Esophagus squamous epithelium (tissue), 5 donors: ENCODE data around the gene SOD2. TPM values are rescaled to one million over a fixed set of nuclear protein-coding genes. Genes with fewer than 3 reads are reported as not detected.
"Not testable (repeated sequence)": the region's sequence is repeated elsewhere in the genome, so short reads cannot be mapped to it uniquely, and the experiment has no call there.

Source experiments
- DNase-seq: peaks from one replicate; lab custom pipeline; 2025; lab: John Stamatoyannopoulos, UW
- H3K27ac ChIP-seq, 4 donors: fragments of 200-600 bp; sonication (generic); one replicate each; pipeline ENCODE4 v1.5.1; 2016 to 2019; ENCODE audit warnings: mild to moderate bottlenecking in 1 of 4
- H3K27me3 ChIP-seq, 4 donors: fragments of 200-600 bp; sonication (generic); 1 replicate in 3 of 4; 2 replicates in 1 of 4; pipeline versions ENCODE4 v1.5.1 to v1.6.0; 2017 to 2021; ENCODE audit warnings: antibody characterized with exemption in 1 of 4
- H3K36me3 ChIP-seq, 3 donors: fragments of 200-600 bp; sonication (generic); one replicate each; pipeline ENCODE4 v1.5.1; 2016 to 2019
- H3K4me1 ChIP-seq, 3 donors: fragments of 200-600 bp; sonication (generic); one replicate each; pipeline ENCODE4 v1.5.1; 2017 to 2019
- H3K4me3 ChIP-seq, 4 donors: fragments of 200-600 bp; sonication (generic); 1 replicate in 3 of 4; 2 replicates in 1 of 4; pipeline ENCODE4 v1.5.1; 2016 to 2019; ENCODE audit warnings: mild to moderate bottlenecking in 2 of 4, moderate library complexity in 1 of 4
- H3K9me3 ChIP-seq, 3 donors: fragments of 200-600 bp; sonication (generic); one replicate each; pipeline ENCODE4 v1.5.1; 2016 to 2019
- POLR2A ChIP-seq, 4 donors: fragments of 450-650 bp; IDR thresholded peaks; one replicate each; pipeline ENCODE4 v1.6.1; 2017; ENCODE audit warnings: antibody characterized with exemption in 4 of 4, mild to moderate bottlenecking in 4 of 4, moderate library complexity in 3 of 4
- WGBS, 2 donors: methylation state at CpG; one replicate each; pipeline ENCODE4 v1.1.5; 2018; 5-methylcytosine and 5-hydroxymethylcytosine counted together
- intact Hi-C: fragments of 100-400 bp; cut with DNase I; formaldehyde crosslinking; loops from one replicate; pipeline ENCODE4 v1.15.0; 2022
- total RNA-seq, 4 donors: library from RNA; depleted of rRNA; stranded (reverse); fragments of >200 nt; gene quantifications; one replicate each; pipeline ENCODE4 v1.1.0, GENCODE V29; 2016
- TF ChIP-seq, protein P1 (sequence below), 6 experiments: fragments of 450-650 bp in 4 of 6; fragments of 200-600 bp in 2 of 6; sonication (generic) in 2 of 6; IDR thresholded peaks; one replicate each; pipeline ENCODE4 v1.5.1; 2016 to 2019; ENCODE audit warnings: antibody characterized with exemption in 6 of 6, mild to moderate bottlenecking in 4 of 6, moderate library complexity in 4 of 6
- donor health status: DM: yes; HTN: yes; CAD: no.

The SOD2 gene
- total RNA-seq, 4 donors from 2014 or later, result 227 to 792 (median 519) TPM

DNA sequence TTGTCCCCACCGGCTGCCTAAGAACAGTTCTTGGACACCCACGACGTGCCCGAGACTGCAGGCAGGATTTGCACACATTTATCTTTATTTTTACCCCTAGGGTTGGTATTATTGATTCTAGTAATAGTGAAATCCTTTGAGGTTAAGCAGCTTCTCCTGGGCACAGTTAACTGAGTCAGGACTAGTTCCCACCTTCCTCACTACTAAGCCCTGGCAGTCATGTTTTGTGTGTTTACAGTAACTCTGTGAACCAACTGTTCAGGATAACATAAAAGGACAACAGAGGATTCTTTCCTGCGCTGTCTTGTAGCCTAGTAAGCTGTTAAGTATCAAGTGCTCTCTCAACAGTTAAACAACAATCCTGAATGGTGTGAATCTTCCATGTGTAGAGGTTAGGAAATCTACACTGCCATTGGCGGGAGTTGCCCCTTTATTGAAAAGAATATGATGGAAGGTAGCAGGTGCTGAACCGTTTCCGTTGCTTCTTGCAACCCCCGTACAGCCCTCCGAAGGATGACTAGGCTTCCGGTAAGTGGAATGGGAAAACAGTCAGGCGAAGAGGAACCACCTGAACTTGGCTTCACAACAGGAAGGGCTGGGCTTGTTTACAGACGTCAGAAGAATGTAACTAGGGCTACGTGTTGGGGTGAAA, 979 bp upstream of the SOD2 start:
- intact Hi-C loops, result loop anchor here (10.0 kb wide), 2 partner anchors 71 to 341 kb away; partner anchors contain the start of gene ACAT2
- Histone ChIP-seq H3K4me1 (peaks cover 7 to 50% (median 22%) of the 10 kb centered on the region in 3 donors), H3K27ac (peak overlapping the region; percentile 95 to 97 (median 96)), H3K36me3 (peaks cover 0 to 13% (median 1%) of the 10 kb centered on the region in 3 donors), H3K27me3 (no peaks in the 10 kb centered on the region), H3K4me3 (peak overlapping the region; percentile 73 to 92 (median 80)), H3K9me3 (no peaks in the 10 kb centered on the region)
- no peak for DNase-seq
- TF ChIP-seq POLR2A (IDR thresholded peaks at IDR 0.05), result peak in 2 of 4 donors; percentile 17 to 19
- TF ChIP-seq, protein P1, sequence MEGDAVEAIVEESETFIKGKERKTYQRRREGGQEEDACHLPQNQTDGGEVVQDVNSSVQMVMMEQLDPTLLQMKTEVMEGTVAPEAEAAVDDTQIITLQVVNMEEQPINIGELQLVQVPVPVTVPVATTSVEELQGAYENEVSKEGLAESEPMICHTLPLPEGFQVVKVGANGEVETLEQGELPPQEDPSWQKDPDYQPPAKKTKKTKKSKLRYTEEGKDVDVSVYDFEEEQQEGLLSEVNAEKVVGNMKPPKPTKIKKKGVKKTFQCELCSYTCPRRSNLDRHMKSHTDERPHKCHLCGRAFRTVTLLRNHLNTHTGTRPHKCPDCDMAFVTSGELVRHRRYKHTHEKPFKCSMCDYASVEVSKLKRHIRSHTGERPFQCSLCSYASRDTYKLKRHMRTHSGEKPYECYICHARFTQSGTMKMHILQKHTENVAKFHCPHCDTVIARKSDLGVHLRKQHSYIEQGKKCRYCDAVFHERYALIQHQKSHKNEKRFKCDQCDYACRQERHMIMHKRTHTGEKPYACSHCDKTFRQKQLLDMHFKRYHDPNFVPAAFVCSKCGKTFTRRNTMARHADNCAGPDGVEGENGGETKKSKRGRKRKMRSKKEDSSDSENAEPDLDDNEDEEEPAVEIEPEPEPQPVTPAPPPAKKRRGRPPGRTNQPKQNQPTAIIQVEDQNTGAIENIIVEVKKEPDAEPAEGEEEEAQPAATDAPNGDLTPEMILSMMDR (IDR thresholded peaks at IDR 0.05), result no peak
- WGBS, 2 donors, result 12 to 15% methylated on average over 10 to 14 of the region's 14 CpGs

DNA sequence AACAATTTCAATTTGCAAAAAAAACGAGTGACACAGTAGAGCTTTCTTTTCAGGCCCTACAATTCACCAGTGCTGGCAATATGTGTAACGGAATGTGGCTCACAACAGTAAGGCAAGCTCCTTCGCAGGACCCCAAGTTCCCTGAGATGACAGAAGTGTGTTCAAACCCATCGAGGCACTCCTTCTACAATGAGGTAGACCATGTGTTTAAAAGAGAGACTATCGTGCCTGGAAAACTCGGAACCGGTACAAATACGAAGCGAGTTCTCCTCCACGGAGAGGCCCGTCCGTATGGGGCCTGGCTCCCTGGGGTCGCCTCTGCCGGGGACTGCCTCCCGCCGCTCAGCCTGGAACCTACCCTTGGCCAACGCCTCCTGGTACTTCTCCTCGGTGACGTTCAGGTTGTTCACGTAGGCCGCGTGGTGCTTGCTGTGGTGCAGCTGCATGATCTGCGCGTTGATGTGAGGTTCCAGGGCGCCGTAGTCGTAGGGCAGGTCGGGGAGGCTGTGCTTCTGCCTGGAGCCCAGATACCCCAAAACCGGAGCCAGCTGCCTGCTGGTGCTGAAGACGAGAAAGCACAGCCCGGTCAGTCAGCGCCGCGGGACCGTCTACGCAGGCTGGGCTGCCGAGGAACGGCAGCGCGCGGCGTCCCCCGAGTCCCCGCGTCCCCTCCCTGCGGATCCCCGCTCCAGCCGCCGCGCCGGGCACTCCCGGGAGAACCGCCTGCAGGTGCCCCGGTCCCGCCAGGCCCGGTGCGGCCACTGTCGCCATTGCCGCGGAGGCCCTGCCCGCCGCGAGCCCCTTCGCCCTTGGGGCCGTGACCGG, 526 bp downstream of the SOD2 start:
- H3K27me3 ChIP-seq, result no peaks in the 10 kb centered on the region
- no peaks in the 10 kb centered on the region for H3K9me3 ChIP-seq
- peaks cover 3 to 28% (median 5%) of the 10 kb centered on the region in 3 donors for H3K36me3 ChIP-seq
- H3K27ac ChIP-seq, result peak overlapping the region; percentile 95 to 97 (median 96)
- peak overlapping the region; percentile 73 to 92 (median 80) for H3K4me3 ChIP-seq
- 1 to 2% methylated on average over 10 to 15 of the region's 66 CpGs for WGBS, 2 donors
- peak; percentile 21 for DNase-seq
- peaks cover 7 to 65% (median 29%) of the 10 kb centered on the region in 3 donors for H3K4me1 ChIP-seq
- intact Hi-C loops, result loop anchor here (10.0 kb wide), 2 partner anchors 72 to 342 kb away; partner anchors contain the start of gene ACAT2
- TF ChIP-seq, protein P1 (IDR thresholded peaks at IDR 0.05), result no peak
- no peak for TF ChIP-seq POLR2A (IDR thresholded peaks at IDR 0.05)

DNA sequence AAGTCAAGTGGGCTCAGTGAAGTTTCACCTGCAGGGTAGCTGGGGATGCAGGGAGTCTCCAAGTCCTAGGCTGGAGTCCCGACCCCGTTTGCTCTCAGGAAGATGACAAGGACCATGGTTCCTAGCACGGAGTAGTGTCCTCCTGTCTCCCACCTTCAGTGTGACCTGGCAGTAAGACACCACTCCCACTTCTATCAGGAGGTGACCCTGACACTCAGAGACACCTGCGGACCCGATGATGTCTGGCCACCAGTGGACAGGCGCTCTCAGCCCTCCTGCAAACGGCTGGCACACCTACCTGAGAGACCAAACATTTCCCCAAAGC, 1.1 kb downstream of the SOD2 start:
- DNase-seq, result no peak
- TF ChIP-seq POLR2A (IDR thresholded peaks at IDR 0.05), result no peak
- TF ChIP-seq, protein P1 (IDR thresholded peaks at IDR 0.05), result no peak
- WGBS, 2 donors, result 13 to 25% methylated on average over 4 to 7 of the region's 7 CpGs
- Histone ChIP-seq H3K36me3 (peaks cover 6 to 34% (median 9%) of the 10 kb centered on the region in 3 donors), H3K4me1 (peaks cover 7 to 71% (median 30%) of the 10 kb centered on the region in 3 donors), H3K4me3 (peak overlapping the region; percentile 73 to 92 (median 80)), H3K27ac (peak overlapping the region; percentile 95 to 97 (median 96)), H3K9me3 (no peaks in the 10 kb centered on the region), H3K27me3 (no peaks in the 10 kb centered on the region)
- intact Hi-C loops, result loop anchor here (10.0 kb wide), 2 partner anchors 73 to 343 kb away; partner anchors contain the start of gene ACAT2

DNA sequence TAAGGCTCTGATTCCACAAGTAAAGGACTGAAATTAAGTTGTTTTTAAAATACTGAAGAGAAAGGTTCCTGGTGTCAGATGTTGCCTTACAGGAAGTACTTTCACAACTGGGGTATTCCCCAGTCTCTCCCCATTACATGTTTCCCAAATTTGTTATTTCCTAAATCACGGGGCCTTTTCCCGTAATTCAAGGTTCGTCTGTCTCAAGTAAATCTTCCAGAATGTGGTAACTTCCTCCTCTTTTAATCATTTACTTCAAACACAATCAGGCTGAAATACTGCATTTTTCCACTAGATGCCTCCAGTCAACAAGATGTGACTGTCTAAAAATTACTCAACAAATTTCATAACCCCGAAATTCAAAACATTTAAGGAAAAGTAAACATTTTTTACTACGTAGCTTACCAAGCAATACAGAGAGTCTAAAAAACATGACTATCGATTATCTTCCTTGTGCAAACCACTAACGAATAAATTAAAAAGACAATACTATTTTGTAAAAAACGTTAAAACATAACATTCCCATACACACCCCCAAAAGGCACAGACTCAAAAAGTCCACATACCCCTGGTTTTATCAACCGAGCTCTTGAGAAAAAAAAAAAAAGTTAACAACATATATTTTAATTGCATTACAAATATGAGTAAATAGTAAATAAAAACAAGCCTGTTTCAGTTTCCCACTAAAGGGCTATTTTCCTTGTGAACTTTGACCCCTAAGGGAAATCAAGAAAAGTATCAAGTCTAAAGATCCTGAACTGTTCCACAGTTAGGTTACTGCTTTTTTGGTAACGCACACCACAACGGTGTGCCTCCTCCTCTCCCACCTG, 1.7 kb downstream of the SOD2 start:
- intact Hi-C loops, result loop anchor here (10.0 kb wide), 2 partner anchors 73 to 343 kb away; partner anchors contain the start of gene ACAT2
- Histone ChIP-seq H3K36me3 (peaks cover 6 to 40% (median 10%) of the 10 kb centered on the region in 3 donors), H3K4me3 (peak overlapping the region; percentile 73 to 92 (median 80)), H3K27ac (peak overlapping the region; percentile 95 to 97 (median 96)), H3K4me1 (peaks cover 7 to 76% (median 32%) of the 10 kb centered on the region in 3 donors), H3K9me3 (no peaks in the 10 kb centered on the region), H3K27me3 (no peaks in the 10 kb centered on the region)
- no peak for DNase-seq
- 3% methylated on average over 11 of the region's 11 CpGs for WGBS, 2 donors
- TF ChIP-seq, protein P1 (IDR thresholded peaks at IDR 0.05), result peak; percentile 70 to 95 (median 82)
- peak in 1 of 4 donors; percentile 11 for TF ChIP-seq POLR2A (IDR thresholded peaks at IDR 0.05)

DNA sequence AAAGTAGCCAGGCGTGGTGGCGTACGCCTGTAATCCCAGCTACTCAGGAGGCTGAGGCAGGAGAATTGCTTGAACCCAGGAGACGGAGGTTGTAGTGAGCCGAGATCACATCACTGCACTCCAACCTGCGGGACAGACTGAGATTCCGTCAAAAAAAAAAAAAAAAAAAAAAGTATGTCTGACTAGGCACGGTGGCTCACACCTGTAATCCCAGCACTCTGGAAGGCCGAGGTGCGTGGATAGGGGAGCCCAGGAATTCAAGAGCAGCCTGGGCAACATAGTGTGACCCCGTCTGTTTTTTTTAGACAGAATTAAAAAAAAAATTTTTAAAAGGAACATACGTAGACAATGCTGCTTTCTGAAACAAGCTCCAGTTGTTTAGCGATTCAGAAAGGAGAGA, 2.9 kb downstream of the SOD2 start:
- H3K4me1 ChIP-seq, result peaks cover 7 to 83% (median 32%) of the 10 kb centered on the region in 3 donors
- intact Hi-C loops, result loop anchor here (10.0 kb wide), 2 partner anchors 75 to 345 kb away; partner anchors contain the start of gene ACAT2
- DNase-seq, H3K27me3 ChIP-seq, H3K9me3 ChIP-seq: not testable (repeated sequence)
- peaks cover 6 to 52% (median 17%) of the 10 kb centered on the region in 3 donors for H3K36me3 ChIP-seq
- peak overlapping the region in 1 of 4 donors; percentile 92 for H3K4me3 ChIP-seq
- 60 to 84% methylated on average over 11 to 13 of the region's 13 CpGs for WGBS, 2 donors
- H3K27ac ChIP-seq, result peak overlapping the region in 1 of 4 donors; percentile 95
